ENCODE results near the gene EPAS1.
A peak's percentile ranks its signal among the peaks of the same experiment; 100 is the strongest.

Gene EPAS1

DNA sequence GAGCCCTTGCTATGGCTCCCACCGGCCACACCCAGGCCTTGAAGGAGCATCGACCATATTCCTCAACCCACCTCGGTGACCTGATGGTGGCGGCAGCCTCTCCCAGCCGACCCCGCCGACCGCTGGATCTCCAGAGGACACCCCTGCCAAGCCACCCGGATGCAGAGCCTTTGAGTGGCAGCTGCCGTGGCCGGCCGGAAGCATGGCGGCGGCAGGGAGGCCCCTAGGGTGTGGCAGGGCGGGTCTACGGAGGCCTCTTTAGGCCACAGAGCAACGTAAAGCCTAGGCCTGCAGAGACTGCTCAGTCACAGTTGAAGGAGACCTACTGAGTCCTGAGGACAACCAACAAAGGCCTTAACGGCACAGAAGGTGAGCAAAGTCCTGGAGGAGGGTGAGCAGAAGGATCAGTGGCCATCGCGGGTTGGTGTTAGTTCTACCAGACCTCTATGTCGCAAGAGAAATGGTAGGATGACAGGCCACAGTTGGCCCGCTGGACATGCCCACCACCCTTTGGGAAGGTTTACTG lies 131.8 kb downstream of the EPAS1 start:
- TF ChIP-seq GABPA (IDR thresholded peaks at IDR 0.05; ENCODE audit: low read depth), result no peak
- DNase-seq (ENCODE audit: low read depth in 1 of 2, low spot score in 1 of 2), result no peak
- no peak overlapping the region for H3K4me3 ChIP-seq (replicated peaks; ENCODE audit: insufficient read depth, low read length)

DNA sequence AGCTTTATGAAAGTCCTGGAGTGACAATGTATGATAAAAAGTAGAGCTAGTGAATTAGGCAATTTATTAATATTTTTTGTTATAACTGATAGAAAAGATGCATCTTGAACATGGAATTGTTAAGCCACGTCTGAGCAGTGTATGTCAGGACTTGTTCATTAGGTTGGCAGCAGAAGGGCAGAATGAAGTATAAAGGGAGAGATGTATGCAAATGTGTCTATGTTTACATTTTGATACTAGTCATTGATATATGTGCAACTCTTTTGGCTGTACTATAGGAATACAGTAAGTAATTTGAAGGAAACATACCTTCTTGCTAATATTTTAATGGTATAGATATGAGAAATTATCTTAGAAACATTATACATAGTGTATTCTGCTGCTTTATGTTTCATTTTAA lies 133.2 kb downstream of the EPAS1 start:
- H3K4me3 ChIP-seq (replicated peaks; ENCODE audit: insufficient read depth, low read length), result no peak overlapping the region
- no peaks in the 10 kb centered on the region for H3K27me3 ChIP-seq (ENCODE audit: insufficient read depth, poor library complexity, severe bottlenecking)
- TF ChIP-seq, protein P1, sequence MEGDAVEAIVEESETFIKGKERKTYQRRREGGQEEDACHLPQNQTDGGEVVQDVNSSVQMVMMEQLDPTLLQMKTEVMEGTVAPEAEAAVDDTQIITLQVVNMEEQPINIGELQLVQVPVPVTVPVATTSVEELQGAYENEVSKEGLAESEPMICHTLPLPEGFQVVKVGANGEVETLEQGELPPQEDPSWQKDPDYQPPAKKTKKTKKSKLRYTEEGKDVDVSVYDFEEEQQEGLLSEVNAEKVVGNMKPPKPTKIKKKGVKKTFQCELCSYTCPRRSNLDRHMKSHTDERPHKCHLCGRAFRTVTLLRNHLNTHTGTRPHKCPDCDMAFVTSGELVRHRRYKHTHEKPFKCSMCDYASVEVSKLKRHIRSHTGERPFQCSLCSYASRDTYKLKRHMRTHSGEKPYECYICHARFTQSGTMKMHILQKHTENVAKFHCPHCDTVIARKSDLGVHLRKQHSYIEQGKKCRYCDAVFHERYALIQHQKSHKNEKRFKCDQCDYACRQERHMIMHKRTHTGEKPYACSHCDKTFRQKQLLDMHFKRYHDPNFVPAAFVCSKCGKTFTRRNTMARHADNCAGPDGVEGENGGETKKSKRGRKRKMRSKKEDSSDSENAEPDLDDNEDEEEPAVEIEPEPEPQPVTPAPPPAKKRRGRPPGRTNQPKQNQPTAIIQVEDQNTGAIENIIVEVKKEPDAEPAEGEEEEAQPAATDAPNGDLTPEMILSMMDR (IDR thresholded peaks at IDR 0.05; ENCODE audit: insufficient read depth, low read length), result no peak
- TF ChIP-seq POLR2AphosphoS5 (IDR thresholded peaks at IDR 0.05; ENCODE audit: low read depth), result no peak
- TF ChIP-seq SPI1 (IDR thresholded peaks at IDR 0.05; ENCODE audit: borderline replicate concordance, low read depth), result no peak
- no peak for TF ChIP-seq GABPA (IDR thresholded peaks at IDR 0.05; ENCODE audit: low read depth)
- TF ChIP-seq, protein P2, sequence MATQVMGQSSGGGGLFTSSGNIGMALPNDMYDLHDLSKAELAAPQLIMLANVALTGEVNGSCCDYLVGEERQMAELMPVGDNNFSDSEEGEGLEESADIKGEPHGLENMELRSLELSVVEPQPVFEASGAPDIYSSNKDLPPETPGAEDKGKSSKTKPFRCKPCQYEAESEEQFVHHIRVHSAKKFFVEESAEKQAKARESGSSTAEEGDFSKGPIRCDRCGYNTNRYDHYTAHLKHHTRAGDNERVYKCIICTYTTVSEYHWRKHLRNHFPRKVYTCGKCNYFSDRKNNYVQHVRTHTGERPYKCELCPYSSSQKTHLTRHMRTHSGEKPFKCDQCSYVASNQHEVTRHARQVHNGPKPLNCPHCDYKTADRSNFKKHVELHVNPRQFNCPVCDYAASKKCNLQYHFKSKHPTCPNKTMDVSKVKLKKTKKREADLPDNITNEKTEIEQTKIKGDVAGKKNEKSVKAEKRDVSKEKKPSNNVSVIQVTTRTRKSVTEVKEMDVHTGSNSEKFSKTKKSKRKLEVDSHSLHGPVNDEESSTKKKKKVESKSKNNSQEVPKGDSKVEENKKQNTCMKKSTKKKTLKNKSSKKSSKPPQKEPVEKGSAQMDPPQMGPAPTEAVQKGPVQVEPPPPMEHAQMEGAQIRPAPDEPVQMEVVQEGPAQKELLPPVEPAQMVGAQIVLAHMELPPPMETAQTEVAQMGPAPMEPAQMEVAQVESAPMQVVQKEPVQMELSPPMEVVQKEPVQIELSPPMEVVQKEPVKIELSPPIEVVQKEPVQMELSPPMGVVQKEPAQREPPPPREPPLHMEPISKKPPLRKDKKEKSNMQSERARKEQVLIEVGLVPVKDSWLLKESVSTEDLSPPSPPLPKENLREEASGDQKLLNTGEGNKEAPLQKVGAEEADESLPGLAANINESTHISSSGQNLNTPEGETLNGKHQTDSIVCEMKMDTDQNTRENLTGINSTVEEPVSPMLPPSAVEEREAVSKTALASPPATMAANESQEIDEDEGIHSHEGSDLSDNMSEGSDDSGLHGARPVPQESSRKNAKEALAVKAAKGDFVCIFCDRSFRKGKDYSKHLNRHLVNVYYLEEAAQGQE (IDR thresholded peaks at IDR 0.05; ENCODE audit: insufficient replicate concordance, low read depth), result no peak
- no peak for DNase-seq (ENCODE audit: low read depth in 1 of 2, low spot score in 1 of 2)
- no peak overlapping the region for H3K27ac ChIP-seq (replicated peaks)

More for the DNA sequence above, 131.8 kb downstream of the EPAS1 start:
- no peaks in the 10 kb centered on the region for H3K27me3 ChIP-seq (ENCODE audit: insufficient read depth, poor library complexity, severe bottlenecking)
- no peak overlapping the region for H3K27ac ChIP-seq (replicated peaks)

DNA sequence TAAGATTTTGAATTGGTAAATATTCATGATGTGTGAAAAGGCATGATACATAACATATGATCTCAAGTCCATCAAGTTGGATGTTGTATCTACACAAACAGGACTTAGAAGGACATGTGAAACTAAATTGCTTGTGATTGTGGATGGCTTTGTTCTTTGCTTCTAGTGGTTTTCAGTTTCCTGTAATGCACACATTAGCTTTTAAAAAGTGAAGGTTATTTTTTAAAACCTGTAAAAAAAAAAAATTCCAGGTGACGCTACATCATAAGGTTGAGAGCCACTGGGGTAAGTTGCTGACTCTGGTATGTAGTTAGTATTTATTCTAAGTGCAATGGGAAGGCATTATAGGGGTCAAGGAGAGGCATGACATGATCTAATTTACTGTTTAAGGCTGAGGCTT lies 133.8 kb downstream of the EPAS1 start:
- Histone ChIP-seq H3K27ac (replicated peaks) (no peak overlapping the region), H3K4me3 (replicated peaks; ENCODE audit: insufficient read depth, low read length) (no peak overlapping the region), H3K27me3 (ENCODE audit: insufficient read depth, poor library complexity, severe bottlenecking) (no peaks in the 10 kb centered on the region)
- DNase-seq (ENCODE audit: low read depth in 1 of 2, low spot score in 1 of 2), result no peak
- TF ChIP-seq POLR2AphosphoS5 (IDR thresholded peaks at IDR 0.05; ENCODE audit: low read depth), result no peak
- TF ChIP-seq, protein P1 (IDR thresholded peaks at IDR 0.05; ENCODE audit: insufficient read depth, low read length), result no peak
- TF ChIP-seq SPI1 (IDR thresholded peaks at IDR 0.05; ENCODE audit: borderline replicate concordance, low read depth), result no peak
- TF ChIP-seq GABPA (IDR thresholded peaks at IDR 0.05; ENCODE audit: low read depth), result no peak
- TF ChIP-seq, protein P2 (IDR thresholded peaks at IDR 0.05; ENCODE audit: insufficient replicate concordance, low read depth), result no peak

DNA sequence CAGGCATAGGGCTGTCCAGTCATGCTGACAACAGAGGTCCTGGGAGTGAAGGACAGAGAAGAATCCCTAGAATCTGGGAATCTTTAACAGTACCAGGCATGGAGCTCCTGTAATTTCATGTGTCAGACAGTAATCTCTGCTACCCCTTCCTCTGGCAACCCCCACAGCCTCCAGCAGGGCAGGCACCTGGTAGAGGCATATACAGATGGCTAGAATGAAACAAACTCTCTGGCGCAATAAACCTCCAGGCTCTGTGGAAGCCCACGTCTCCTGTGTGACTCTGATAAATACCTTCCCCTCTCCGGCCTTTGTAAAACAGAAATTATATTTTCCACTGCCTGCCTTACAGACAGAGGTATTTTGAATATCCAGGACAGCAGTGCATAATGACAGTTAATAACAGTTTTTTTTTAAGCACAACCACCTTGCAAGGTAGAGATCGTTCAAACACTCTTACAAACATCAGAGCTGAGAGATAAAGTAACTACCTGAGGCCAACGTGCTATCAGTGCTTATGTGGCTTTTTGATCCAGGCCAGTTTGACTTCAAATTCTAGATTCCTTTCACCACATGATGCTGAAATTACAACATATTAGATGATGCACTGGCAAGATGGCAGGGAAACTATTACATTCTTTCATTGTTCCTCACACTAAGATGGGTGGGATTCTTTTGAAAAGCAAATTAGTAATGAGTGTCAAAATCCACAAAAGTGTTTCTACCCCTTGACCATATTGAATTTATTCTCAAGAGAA lies 134.5 kb downstream of the EPAS1 start:
- no peak for TF ChIP-seq POLR2AphosphoS5 (IDR thresholded peaks at IDR 0.05; ENCODE audit: low read depth)
- TF ChIP-seq, protein P2 (IDR thresholded peaks at IDR 0.05; ENCODE audit: insufficient replicate concordance, low read depth), result no peak
- TF ChIP-seq, protein P1 (IDR thresholded peaks at IDR 0.05; ENCODE audit: insufficient read depth, low read length), result no peak
- no peak for TF ChIP-seq GABPA (IDR thresholded peaks at IDR 0.05; ENCODE audit: low read depth)
- DNase-seq (ENCODE audit: low read depth in 1 of 2, low spot score in 1 of 2), result peak in 1 of 2 experiments; percentile 38

More for the DNA sequence above, 134.5 kb downstream of the EPAS1 start:
- Histone ChIP-seq H3K4me3 (replicated peaks; ENCODE audit: insufficient read depth, low read length) (no peak overlapping the region), H3K27me3 (ENCODE audit: insufficient read depth, poor library complexity, severe bottlenecking) (no peaks in the 10 kb centered on the region), H3K27ac (replicated peaks) (no peak overlapping the region)

Data from HL-60 (cell line).